HG03045 (cell line): ENCODE measurements around the gene ITGA3.

Experiments
- ATAC-seq: cut with Tn5 transposase; IDR thresholded peaks from one replicate; pipeline ENCODE4 v1.9.1; 2021; ENCODE audit warnings: mild to moderate bottlenecking, moderate library complexity; ENCODE audit not compliant: unreplicated experiment

ITGA3 gene

GRCh38 chr17:50106393-50107131 lies 50.7 kb downstream of the ITGA3 start:
- no peak for ATAC-seq

- ATAC-seq = no peak
These were observed 52.0 kb downstream of the ITGA3 start for GRCh38 chr17:50107790-50108414.

GRCh38 chr17:50108556-50108955 lies 52.6 kb downstream of the ITGA3 start:
- no peak for ATAC-seq

GRCh38 chr17:50109207-50109606 lies 53.3 kb downstream of the ITGA3 start:
- no peak for ATAC-seq

- no peak for ATAC-seq
These were observed 53.9 kb downstream of the ITGA3 start for GRCh38 chr17:50109785-50110184.

- ATAC-seq = no peak
These were observed 54.9 kb downstream of the ITGA3 start for GRCh38 chr17:50110591-50111349.

- ATAC-seq = no peak
These were observed 56.1 kb downstream of the ITGA3 start for GRCh38 chr17:50111673-50112655.

- no peak for ATAC-seq
These were observed 56.8 kb downstream of the ITGA3 start for GRCh38 chr17:50112694-50113093.

- ATAC-seq = no peak
These were observed 57.9 kb downstream of the ITGA3 start for GRCh38 chr17:50113624-50114320.

- no peak for ATAC-seq
These were observed 58.5 kb downstream of the ITGA3 start for GRCh38 chr17:50114401-50114800.

- no peak for ATAC-seq
These were observed 59.0 kb downstream of the ITGA3 start for GRCh38 chr17:50114849-50115357.

GRCh38 chr17:50115756-50116155 lies 59.8 kb downstream of the ITGA3 start:
- no peak for ATAC-seq

GRCh38 chr17:50117202-50118051 lies 61.5 kb downstream of the ITGA3 start:
- no peak for ATAC-seq

GRCh38 chr17:50118076-50118827 lies 62.3 kb downstream of the ITGA3 start:
- no peak for ATAC-seq

GRCh38 chr17:50118828-50119218 lies 62.9 kb downstream of the ITGA3 start:
- ATAC-seq = no peak

- ATAC-seq = no peak
These were observed 64.8 kb downstream of the ITGA3 start for GRCh38 chr17:50120475-50121253.

GRCh38 chr17:50122945-50123344 lies 67.0 kb downstream of the ITGA3 start:
- ATAC-seq = no peak
